Fibroblast of the aortic adventitia (primary cell): Measurements from ENCODE around the gene PIERCE2. TPM values are rescaled to one million over a fixed set of nuclear protein-coding genes. Genes with fewer than 3 reads are reported as not detected.
"Not testable (repeated sequence)": the region's sequence is repeated elsewhere in the genome, so short reads cannot be mapped to it uniquely, and the experiment has no call there.

Experiments
- DNase-seq: peaks from one replicate; pipeline ENCODE4 v3.0.0-alpha.2; 2010; ENCODE audit warnings: low read depth
- H3K4me3 ChIP-seq: 2 replicates; pipeline ENCODE4 v1.5.1; 2011; ENCODE audit warnings: low read depth, mild to moderate bottlenecking, control low read depth, low read length, moderate library complexity
- total RNA-seq: library from RNA; depleted of rRNA; stranded (reverse); fragments of >200 nt; gene quantifications from 2 replicates; pipeline ENCODE4 v1.2.3, GENCODE V29; 2012; ENCODE audit warnings: low replicate concordance
- TF ChIP-seq, protein P1 (sequence below): IDR thresholded peaks from 2 replicates; pipeline ENCODE4 v1.5.1; 2011; ENCODE audit warnings: mild to moderate bottlenecking, low read length, control low read depth, inconsistent platforms; ENCODE audit not compliant: insufficient read depth

The PIERCE2 gene
- total RNA-seq, 1 donor = 6.6 TPM

DNA sequence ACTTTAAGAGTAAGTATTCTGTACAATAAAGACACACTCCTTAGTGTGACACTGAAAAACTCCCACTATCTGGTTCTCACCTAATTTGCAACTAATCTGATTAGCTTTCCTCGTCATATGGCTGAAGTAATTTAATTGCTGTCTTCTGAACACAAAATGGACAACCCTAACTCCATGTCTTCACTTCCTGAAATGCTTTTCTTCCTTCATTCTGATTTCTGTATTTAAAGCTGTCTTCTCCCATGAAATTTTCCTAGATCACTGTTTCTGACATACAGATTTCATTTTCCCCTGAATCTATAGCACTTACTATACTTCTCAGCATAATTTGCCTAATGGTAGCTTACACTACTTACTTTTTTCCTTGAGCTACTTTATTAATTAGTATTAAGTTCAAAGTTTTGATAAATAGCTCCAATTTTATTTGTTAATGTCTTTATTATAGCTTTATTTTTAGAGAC lies 6.5 kb upstream of the PIERCE2 start:
- TF ChIP-seq, protein P1, sequence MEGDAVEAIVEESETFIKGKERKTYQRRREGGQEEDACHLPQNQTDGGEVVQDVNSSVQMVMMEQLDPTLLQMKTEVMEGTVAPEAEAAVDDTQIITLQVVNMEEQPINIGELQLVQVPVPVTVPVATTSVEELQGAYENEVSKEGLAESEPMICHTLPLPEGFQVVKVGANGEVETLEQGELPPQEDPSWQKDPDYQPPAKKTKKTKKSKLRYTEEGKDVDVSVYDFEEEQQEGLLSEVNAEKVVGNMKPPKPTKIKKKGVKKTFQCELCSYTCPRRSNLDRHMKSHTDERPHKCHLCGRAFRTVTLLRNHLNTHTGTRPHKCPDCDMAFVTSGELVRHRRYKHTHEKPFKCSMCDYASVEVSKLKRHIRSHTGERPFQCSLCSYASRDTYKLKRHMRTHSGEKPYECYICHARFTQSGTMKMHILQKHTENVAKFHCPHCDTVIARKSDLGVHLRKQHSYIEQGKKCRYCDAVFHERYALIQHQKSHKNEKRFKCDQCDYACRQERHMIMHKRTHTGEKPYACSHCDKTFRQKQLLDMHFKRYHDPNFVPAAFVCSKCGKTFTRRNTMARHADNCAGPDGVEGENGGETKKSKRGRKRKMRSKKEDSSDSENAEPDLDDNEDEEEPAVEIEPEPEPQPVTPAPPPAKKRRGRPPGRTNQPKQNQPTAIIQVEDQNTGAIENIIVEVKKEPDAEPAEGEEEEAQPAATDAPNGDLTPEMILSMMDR = no peak
- DNase-seq = no peak
- no peak overlapping the region for H3K4me3 ChIP-seq

DNA sequence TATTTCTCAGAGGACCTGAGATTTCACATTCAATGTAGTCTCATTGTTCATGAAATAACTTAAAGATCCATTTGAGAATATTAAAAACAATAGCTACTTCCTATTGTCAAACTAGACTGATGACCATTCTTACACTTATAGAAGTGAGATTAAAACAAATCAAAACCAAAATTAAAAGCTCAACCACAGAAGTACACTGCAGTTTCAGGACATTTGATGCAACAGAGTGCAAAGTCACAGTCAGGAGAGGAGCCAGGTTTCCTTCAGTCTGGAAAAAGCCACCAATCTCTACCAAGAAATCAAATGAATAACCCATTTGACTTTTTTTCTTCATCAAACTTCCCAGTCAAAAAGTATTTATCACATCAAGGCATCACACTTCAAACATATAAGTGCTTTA lies 5.6 kb upstream of the PIERCE2 start:
- TF ChIP-seq, protein P1 = no peak
- no peak overlapping the region for H3K4me3 ChIP-seq
- peak; percentile 79 for DNase-seq

DNA sequence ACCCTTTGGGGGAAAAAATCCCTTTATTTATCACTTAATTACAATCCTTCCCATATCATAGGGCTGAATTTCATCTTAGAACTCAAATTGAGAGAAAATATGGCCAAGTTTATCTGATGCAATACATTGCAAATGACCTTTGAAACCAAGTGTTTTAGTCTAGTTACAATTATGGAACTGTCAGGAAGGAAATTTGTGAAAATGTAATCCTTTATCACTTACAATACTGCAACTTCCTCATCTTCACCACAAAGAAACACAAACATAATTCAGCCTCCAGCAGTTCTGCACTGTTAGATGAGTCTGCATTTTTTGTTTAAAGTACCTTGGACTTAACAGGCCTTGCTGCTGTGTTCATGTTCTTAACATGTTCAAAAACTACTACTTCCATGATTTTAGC lies 4.8 kb upstream of the PIERCE2 start:
- no peak overlapping the region for H3K4me3 ChIP-seq
- DNase-seq = peak; percentile 85
- TF ChIP-seq, protein P1 = no peak

DNA sequence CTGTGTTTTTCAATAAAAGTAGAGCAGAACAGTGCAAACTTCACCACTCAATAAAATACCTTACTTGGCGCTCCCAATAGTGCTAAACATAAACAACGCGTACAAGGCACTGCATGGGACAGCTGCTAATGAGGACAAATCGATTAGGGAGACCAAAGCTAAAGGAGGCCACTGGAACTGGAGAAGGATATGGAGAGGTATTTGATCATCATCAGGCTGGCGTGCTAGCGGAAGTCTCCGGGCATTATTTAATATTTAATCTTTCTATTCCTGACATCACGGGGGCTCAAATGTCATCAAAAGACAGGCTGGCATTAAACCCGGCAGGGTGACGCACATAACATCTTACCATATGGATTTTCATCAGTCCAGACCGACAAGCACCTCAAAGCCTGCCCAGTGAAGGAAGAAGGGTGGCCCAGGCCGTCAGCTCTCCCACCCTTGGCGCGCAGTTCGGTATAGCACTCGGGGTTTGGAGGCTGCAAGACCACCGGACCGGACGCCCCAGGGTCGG lies 740 bp upstream of the PIERCE2 start:
- DNase-seq = peak; percentile 50
- H3K4me3 ChIP-seq = peak overlapping the region; percentile 78
- TF ChIP-seq, protein P1 = no peak

DNA sequence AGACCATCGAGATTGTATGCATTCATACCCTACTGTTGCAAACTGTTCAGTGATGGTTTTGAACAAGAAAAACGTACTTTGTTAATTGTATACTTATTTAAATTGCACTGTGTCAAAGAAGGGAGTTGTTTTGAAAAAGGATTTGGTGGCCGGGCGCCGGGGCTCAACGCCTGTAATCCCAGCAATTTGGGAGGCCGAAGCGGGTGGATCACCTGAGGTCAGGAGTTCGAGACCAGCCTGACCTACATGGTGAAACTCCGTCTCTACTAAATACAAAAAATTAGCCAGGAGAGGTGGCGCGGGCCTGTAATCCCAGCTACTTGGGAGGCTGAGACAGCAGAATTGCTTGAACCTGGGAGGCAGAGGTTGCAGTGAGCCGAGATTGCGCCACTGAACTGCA lies 681 bp downstream of the PIERCE2 start:
- not testable (repeated sequence) for DNase-seq
- peak overlapping the region; percentile 78 for H3K4me3 ChIP-seq

DNA sequence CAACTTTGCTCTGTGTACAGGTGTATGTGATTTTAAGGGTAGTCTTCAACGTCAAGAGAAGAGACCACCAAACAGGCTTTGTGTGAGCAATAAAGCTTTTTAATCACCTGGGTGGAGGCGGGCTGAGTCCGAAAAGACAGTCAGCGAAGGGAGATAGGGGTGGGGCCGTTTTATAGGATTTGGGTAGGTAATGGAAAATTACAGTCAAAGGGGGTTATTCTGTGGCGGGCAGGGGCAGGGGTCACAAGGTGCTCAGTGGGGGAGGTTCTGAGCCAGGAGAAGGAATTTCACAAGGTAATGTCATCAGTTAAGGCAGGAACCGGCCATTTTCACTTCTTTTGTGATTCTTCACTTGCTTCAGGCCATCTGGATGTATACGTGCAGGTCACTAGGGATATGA lies 9.4 kb downstream of the PIERCE2 start:
- DNase-seq, H3K4me3 ChIP-seq: not testable (repeated sequence)

DNA sequence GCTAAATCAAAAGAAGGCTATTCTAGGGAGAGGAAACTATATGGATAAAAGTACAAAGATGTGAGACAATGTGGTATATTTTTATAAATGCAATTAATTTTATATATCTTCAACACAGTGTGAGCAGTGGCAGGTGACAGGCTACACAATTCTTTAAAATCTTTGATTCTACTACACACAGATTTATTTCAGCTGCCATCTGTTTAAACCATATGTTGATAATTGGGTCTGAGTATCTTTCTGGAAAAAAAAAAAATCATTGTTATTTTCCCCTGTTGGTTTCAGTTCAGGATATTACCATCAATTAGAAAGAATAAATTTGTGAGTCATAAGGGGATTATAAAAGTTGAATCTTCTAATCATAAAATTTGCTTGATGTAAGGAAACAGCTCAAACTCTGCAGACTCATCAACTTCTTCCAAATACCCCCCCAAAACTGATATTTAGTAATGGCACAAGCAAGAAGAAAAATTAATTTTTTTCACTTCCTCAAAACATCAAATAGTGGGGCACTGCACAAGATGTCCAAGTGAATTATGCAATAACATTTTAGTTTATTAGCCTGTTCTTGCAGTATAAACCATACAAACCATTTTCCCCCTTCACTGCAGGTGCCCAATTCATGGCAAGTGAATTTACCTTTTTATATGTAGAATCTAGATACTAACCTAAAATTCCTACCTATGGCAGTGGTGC lies 12.0 kb downstream of the PIERCE2 start:
- H3K4me3 ChIP-seq = no peak overlapping the region
- TF ChIP-seq, protein P1 = no peak
- no peak for DNase-seq

DNA sequence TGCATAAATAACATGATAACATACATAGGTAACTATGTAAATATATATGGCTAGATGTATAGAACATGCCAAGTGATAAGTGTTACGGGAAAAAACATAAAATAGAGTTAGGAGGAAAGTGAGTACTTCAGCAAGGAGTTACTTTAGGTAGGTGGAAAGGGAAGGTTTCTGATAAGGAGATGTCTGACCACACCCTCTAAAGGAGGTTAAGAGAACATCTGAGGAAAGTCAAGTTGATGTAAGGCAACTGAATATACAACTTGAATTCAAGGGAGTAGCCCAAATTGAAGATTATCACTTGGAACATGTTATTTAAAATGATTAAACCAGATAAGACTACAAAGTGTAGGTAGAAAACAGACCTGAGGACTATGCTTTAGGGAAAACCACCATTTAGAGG lies 13.8 kb downstream of the PIERCE2 start:
- TF ChIP-seq, protein P1 = no peak
- H3K4me3 ChIP-seq = no peak overlapping the region
- no peak for DNase-seq
